NCI-H1092 treated with DMSO at 0.1 percent for 48 hours (cell line): Measurements from ENCODE around the gene SLC22A8.
"Not testable (repeated sequence)": the region's sequence is repeated elsewhere in the genome, so short reads cannot be mapped to it uniquely, and the experiment has no call there.

Experiments
- DNase-seq: peaks from one replicate; lab custom pipeline; 2025; lab: John Stamatoyannopoulos, UW

SLC22A8 gene, protein sequence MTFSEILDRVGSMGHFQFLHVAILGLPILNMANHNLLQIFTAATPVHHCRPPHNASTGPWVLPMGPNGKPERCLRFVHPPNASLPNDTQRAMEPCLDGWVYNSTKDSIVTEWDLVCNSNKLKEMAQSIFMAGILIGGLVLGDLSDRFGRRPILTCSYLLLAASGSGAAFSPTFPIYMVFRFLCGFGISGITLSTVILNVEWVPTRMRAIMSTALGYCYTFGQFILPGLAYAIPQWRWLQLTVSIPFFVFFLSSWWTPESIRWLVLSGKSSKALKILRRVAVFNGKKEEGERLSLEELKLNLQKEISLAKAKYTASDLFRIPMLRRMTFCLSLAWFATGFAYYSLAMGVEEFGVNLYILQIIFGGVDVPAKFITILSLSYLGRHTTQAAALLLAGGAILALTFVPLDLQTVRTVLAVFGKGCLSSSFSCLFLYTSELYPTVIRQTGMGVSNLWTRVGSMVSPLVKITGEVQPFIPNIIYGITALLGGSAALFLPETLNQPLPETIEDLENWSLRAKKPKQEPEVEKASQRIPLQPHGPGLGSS

DNA sequence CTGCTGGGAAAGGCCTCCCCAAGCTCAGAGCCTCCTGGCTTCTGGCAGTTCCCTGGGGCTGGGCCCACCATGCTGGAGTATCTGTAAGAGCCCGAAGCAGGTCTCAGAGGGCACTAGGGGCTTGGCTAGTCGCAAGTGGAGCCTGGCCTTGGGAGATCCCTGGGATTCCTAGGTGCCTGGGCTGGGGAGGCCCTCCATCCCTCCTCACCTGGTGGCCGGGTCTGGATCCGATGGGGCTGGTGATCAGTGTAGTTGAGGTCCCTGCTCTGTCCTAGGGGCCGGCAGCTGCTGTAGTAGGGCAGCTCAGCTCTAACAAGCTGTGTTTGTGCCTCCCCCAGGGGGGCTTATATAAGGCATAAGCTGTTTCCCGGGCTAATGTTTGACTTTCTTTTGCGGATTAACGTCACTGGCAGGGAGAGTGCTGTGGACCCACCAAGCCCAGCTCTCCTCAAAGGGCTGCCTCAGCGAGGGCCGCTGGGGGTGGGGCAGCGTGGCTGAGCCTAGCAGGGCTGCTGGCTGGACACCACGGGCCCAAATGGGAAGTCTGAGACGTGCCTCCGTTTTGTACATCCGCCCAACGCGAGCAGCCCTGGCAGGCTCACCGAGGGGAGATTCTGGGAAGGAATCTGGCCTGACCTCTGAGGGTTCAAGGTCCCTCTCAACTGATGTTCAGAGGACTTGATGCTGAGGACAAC, at the start of gene SLC22A8:
Gene SLC22A8 (minus strand): TSS at position 321 of the 695 bp plus-strand sequence. CDS start 883 bp downstream, outside the sequence.
- no peak for DNase-seq

DNA sequence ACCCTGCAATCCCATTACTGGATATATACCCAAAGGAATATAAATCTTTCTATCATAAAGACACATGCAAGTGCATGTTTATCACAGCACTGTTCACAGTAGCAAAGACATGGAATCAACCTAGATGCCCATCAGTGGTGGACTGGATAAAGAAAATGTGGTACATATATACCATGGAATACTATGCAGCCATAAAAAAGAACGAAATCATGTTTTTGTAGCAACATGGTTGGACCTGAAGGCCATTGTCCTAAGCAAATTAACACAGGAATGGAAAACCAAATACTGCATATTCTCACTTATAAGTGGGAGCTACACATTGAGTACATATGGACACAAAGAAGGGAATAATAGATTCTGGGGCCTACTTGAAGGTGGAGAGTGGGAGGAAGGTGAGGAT, 30.6 kb upstream of the SLC22A8 start:
- DNase-seq = not testable (repeated sequence)

DNA sequence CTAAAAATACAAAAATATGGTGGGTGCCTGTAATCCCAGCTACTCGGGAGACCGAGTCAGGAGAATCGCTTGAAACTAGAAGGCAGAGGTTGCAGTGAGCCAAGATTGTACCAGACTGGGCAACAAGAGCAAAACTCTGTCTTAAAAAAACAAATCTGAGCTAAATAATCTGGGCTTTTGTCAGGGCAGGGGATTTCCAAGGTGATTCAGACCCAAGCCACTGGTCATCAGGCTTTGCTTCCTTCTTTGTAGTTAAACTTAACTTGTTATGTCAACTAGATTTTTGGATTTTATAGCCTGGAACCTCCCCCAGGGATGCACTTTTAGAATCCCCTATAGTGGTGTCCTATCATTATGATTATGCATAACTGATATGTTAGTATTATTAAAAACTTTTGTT, 27.0 kb upstream of the SLC22A8 start:
- DNase-seq = no peak

GRCh38 chr11:63032457-63032856, 16.8 kb upstream of the SLC22A8 start:
- DNase-seq = no peak

- DNase-seq = peak; percentile 61
Measured at GRCh38 chr11:63023841-63024648, 8.4 kb upstream of the SLC22A8 start.

DNA sequence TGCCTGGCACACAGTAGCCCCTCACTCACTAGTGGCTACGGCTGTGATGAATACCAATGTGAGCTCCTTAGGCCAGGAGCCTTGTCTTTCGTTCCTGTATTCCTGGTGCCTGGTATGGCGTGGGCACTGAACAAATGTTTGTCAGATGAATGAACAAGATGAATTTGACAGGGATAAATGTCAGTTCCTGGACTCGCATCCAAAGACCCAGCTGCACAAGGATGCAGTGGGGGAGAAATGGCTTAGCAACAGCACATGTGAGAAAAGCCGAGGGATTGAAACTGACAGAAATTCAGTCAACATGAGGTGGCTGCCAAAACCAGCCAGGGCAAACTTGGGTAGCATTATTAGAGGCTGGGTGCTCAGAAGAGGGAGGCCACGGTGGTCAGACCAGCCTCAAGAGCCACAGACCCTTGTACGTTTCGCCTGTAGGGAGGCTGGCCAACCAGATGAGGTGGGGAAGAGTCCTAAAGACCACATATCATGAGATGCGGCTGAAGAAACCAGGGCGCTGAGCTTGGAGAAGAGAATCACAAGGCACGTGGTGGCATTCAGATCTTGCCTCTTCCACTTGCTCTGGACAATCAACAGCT, 7.7 kb upstream of the SLC22A8 start:
- no peak for DNase-seq

DNA sequence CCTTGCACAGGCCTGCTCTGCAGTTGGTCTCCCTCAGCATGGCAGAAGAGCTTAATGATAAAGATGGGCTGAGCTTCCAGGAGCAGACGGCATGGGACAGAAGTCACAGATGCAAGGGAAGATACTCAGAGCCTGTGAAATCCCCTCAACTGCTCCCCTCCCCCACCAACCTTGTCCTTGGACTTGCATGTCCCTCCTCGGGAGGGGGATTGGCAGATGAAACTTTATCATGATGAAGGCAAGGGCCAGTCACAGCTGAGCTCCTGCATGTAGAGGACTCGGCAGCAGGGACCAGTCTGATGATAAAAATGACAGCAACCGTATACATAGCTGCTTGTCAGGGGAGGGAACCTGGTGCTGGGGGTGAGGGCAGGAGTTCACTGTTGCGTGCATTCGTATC, 6.8 kb upstream of the SLC22A8 start:
- DNase-seq = no peak

GRCh38 chr11:63020671-63021291, 5.1 kb upstream of the SLC22A8 start:
- no peak for DNase-seq

DNA sequence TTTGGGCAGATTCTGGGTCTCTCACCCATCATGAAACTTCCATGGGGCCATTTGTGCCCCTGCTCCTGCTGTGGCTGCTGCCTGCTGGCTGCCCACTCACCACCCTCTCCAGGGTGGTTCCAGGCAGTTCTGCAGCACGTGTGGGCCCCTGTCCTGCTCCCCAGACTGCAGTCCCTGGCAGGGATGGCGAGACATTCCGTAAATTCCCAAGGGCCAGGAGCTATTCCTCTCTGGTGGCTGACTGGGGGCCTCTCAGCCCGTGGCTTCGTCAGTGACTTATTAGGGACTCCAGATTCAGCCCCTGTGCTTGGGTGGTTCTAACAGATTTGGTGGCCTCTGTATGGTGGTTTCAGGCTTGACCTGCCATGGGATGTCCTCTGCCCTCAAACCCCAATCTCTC, 3.9 kb upstream of the SLC22A8 start:
- DNase-seq = no peak

- peak; percentile 53 for DNase-seq
Measured at GRCh38 chr11:63017306-63017974, 1.8 kb upstream of the SLC22A8 start.

GRCh38 chr11:63014408-63015055, 1.1 kb downstream of the SLC22A8 start:
- no peak for DNase-seq

DNA sequence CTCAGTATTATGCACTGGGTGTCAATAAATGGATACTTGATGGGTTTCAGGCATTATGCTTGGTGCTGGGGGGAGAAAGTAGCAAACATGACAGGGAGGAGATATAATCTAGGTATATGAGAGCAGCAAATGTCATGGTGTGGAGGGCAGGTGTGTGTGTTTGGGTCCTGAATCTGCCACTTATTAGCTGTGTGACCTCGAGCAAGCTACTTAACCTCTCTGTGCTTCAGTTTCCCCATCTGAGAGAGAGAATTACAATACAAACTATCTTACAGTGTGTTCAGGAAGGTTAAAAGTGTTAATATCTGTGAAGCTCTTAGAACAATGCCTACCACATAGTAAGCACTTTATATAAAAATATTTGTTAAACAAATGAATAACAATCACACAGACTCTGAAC, 2.8 kb downstream of the SLC22A8 start:
- no peak for DNase-seq

DNA sequence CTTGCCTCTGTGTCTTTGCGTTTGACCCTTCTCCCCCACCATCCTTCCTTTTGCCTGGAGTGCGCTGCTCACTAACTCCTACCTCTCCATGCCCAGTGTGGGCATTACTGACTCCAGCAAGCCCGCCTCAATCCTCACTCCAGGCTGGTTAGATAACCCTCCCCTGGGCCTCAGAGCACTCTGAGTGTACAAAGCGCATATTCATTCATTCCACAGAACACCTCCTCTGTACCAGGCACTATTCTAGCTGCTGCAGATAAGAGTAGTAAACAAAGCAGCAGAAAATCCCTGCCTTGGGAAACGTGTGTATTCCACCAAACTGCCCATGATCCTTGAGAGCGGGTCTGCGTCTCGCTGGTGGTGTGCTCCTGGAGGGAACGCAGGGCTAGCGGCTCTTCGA, 3.2 kb downstream of the SLC22A8 start:
- DNase-seq = no peak

GRCh38 chr11:63010934-63011439, 4.7 kb downstream of the SLC22A8 start:
- no peak for DNase-seq

GRCh38 chr11:63007920-63008319, 7.7 kb downstream of the SLC22A8 start:
- no peak for DNase-seq

GRCh38 chr11:63001456-63001855, 14.2 kb downstream of the SLC22A8 start:
- no peak for DNase-seq

DNA sequence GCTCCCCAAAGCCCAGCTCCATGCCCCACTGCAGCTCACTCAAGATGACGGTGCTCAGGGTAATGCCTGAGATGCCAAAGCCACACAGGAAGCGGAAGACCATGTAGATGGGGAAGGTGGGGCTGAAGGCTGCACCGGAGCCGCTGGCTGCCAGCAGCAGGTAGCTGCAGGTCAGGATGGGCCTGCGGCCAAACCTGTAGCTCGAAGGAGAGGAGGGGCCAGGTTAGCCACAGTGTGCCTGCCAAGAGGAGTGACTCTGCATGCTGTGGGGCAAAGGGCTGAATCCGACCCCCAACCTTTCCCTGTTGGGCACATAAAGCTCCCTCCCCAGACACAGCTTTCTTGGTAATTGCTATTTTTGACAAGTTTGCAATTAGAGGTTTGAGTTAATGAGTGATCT, 16.0 kb downstream of the SLC22A8 start:
- DNase-seq = no peak

- DNase-seq = no peak
Measured at GRCh38 chr11:62999156-62999555, 16.5 kb downstream of the SLC22A8 start.

GRCh38 chr11:62996271-62996670, 19.4 kb downstream of the SLC22A8 start:
- DNase-seq = no peak

DNA sequence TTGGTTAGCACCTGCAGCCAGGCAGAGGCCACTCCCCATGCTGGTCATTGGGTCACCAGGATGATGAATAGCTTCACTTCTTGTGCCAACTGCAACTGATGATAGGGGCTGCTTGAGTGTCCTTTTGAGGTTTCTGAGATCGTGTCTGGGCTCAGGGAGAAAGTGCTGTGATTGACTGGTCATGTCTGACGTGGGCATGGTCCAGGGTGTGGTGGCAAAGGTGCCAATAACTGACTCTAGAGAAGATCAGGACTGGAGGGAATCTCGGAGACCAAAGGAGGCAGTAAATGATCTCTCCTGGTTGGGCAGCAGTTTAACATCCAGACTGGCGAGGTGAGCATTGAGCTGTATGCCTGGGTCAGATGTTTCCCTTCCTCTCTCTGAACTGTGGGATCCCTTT, 20.9 kb downstream of the SLC22A8 start:
- DNase-seq = no peak
